Measurements from ENCODE around the gene DDA1. TPM values are rescaled to one million over a fixed set of nuclear protein-coding genes. Genes with fewer than 3 reads are reported as not detected.

Gene DDA1
- total RNA-seq, 1 donor from 2014 or later: 38.7 TPM

GRCh38 chr19:17340871-17341357 is 31.6 kb downstream of the DDA1 start:
- Mint-ChIP-seq H3K4me1 (ENCODE audit: unreplicated experiment) (peaks cover 5% of the 10 kb centered on the region), H3K36me3 (no peaks in the 10 kb centered on the region), H3K9me3 (no peaks in the 10 kb centered on the region), H3K27me3 (no peaks in the 10 kb centered on the region), H3K27ac (no peak overlapping the region), H3K4me3 (no peak overlapping the region)
- DNase-seq (ENCODE audit: extremely low spot score, unreplicated experiment): no peak
- TF ChIP-seq, protein P1, sequence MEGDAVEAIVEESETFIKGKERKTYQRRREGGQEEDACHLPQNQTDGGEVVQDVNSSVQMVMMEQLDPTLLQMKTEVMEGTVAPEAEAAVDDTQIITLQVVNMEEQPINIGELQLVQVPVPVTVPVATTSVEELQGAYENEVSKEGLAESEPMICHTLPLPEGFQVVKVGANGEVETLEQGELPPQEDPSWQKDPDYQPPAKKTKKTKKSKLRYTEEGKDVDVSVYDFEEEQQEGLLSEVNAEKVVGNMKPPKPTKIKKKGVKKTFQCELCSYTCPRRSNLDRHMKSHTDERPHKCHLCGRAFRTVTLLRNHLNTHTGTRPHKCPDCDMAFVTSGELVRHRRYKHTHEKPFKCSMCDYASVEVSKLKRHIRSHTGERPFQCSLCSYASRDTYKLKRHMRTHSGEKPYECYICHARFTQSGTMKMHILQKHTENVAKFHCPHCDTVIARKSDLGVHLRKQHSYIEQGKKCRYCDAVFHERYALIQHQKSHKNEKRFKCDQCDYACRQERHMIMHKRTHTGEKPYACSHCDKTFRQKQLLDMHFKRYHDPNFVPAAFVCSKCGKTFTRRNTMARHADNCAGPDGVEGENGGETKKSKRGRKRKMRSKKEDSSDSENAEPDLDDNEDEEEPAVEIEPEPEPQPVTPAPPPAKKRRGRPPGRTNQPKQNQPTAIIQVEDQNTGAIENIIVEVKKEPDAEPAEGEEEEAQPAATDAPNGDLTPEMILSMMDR (conservative IDR thresholded peaks at IDR 0.05): no peak

DNA sequence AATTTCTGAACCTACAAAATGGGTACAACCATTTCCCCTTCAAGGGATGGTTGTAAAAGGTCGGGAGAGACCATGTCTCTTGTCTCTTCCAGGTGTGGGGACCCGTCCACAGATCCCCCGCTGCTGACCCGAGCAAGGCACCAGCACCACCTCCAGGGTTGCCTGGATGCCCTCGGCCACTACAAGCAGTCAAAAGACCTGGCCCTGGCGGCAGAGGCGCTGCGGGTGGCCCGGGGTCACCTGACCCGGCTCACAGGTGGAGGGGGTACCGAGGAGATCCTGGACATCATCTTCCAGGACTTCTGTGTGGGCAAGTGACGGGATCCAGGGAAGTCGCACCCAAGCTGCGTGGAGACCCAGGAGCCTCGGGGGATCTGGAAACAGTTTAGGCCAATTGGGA is 32.0 kb downstream of the DDA1 start:
- Mint-ChIP-seq H3K27me3 (no peaks in the 10 kb centered on the region), H3K4me1 (ENCODE audit: unreplicated experiment) (peaks cover 10% of the 10 kb centered on the region), H3K27ac (no peak overlapping the region), H3K4me3 (no peak overlapping the region), H3K9me3 (no peaks in the 10 kb centered on the region), H3K36me3 (no peaks in the 10 kb centered on the region)
- DNase-seq (ENCODE audit: extremely low spot score, unreplicated experiment): no peak
- TF ChIP-seq, protein P1 (conservative IDR thresholded peaks at IDR 0.05): no peak

DNA sequence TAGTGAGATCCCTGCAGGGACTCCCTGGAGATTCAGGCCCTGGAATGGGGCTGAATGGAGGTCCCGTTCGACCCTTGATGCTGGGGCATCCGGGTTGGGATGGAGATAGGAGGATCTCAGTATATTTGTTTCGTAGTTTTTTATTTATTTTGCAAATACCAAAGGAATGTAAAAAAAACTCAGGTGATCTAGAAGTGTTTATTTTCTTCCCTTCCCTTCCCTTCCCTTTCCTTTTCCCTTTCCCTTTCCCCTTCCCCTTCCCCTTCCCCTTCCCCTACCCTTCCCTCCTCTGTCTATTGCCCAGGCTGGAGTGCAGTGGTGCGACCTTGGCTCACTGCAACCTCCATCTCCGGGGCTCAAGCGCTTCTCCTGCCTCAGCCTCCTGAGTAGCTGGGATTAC is 32.5 kb downstream of the DDA1 start:
- DNase-seq (ENCODE audit: extremely low spot score, unreplicated experiment): no peak
- Mint-ChIP-seq H3K4me1 (ENCODE audit: unreplicated experiment) (peaks cover 10% of the 10 kb centered on the region), H3K9me3 (no peaks in the 10 kb centered on the region), H3K27me3 (no peaks in the 10 kb centered on the region), H3K27ac (no peak overlapping the region), H3K4me3 (no peak overlapping the region), H3K36me3 (no peaks in the 10 kb centered on the region)
- TF ChIP-seq, protein P1 (conservative IDR thresholded peaks at IDR 0.05): no peak

GRCh38 chr19:17346109-17346671 is 36.8 kb downstream of the DDA1 start:
- no peaks in the 10 kb centered on the region for H3K36me3 Mint-ChIP-seq
- DNase-seq (ENCODE audit: extremely low spot score, unreplicated experiment): no peak
- TF ChIP-seq, protein P1 (conservative IDR thresholded peaks at IDR 0.05): peak; percentile 96
- H3K9me3 Mint-ChIP-seq: no peaks in the 10 kb centered on the region
- peaks cover 11% of the 10 kb centered on the region for H3K27me3 Mint-ChIP-seq
- H3K27ac Mint-ChIP-seq: peak overlapping the region; percentile 73
- H3K4me3 Mint-ChIP-seq: no peak overlapping the region
- H3K4me1 Mint-ChIP-seq (ENCODE audit: unreplicated experiment): peaks cover 6% of the 10 kb centered on the region

DNA sequence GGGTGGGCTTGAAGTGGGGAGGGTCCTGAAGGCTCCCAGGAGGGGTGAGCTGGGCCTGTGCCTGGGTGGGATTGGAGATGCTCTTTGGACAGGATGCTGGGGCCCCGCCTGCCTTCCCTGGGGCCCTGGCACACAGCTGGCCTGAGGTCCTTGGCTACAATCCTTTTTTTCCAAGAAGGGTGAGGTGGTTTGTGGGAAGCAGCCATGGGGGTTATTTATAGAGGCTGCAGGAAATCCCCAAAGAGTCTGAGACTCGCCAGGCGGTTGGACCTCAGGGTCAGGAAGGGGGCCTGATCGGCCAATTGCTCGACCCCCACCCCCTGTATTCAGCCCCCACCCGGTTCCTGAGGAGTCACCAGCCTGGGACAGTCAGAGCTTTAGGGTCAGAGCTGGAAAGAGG is 38.0 kb downstream of the DDA1 start:
- Mint-ChIP-seq H3K36me3 (no peaks in the 10 kb centered on the region), H3K9me3 (no peaks in the 10 kb centered on the region), H3K27ac (no peak overlapping the region), H3K27me3 (peaks cover 15% of the 10 kb centered on the region), H3K4me3 (no peak overlapping the region), H3K4me1 (ENCODE audit: unreplicated experiment) (peaks cover 6% of the 10 kb centered on the region)
- no peak for DNase-seq (ENCODE audit: extremely low spot score, unreplicated experiment)
- TF ChIP-seq, protein P1 (conservative IDR thresholded peaks at IDR 0.05): no peak

Measured in type B pancreatic cell (in vitro differentiated cells).